ENCODE results near the gene KLF6.

GRCh38 chr10:3783316-3783681, 1.7 kb downstream of the KLF6 start:
- TF ChIP-seq, protein P1, sequence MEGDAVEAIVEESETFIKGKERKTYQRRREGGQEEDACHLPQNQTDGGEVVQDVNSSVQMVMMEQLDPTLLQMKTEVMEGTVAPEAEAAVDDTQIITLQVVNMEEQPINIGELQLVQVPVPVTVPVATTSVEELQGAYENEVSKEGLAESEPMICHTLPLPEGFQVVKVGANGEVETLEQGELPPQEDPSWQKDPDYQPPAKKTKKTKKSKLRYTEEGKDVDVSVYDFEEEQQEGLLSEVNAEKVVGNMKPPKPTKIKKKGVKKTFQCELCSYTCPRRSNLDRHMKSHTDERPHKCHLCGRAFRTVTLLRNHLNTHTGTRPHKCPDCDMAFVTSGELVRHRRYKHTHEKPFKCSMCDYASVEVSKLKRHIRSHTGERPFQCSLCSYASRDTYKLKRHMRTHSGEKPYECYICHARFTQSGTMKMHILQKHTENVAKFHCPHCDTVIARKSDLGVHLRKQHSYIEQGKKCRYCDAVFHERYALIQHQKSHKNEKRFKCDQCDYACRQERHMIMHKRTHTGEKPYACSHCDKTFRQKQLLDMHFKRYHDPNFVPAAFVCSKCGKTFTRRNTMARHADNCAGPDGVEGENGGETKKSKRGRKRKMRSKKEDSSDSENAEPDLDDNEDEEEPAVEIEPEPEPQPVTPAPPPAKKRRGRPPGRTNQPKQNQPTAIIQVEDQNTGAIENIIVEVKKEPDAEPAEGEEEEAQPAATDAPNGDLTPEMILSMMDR (IDR thresholded peaks at IDR 0.05; ENCODE audit: insufficient read depth, low read depth, low read length) = no peak
- TF ChIP-seq EZH2 (IDR thresholded peaks at IDR 0.05; ENCODE audit: insufficient read depth, low read length) = no peak

Data from astrocyte (in vitro differentiated cells and primary cell).